GM18867 (cell line): ENCODE data around the gene EPHA3.
A peak's percentile ranks its signal among the peaks of the same experiment; 100 is the strongest.

Experiments
- ATAC-seq: cut with Tn5 transposase; IDR thresholded peaks from one replicate; pipeline ENCODE4 v1.9.1; 2021; ENCODE audit warnings: mild to moderate bottlenecking, moderate library complexity; ENCODE audit not compliant: unreplicated experiment

EPHA3 gene

GRCh38 chr3:89144080-89144479 lies 36.7 kb downstream of the EPHA3 start:
- ATAC-seq, result no peak

- ATAC-seq, result no peak
Observed at GRCh38 chr3:89145995-89146394, 38.6 kb downstream of the EPHA3 start.

GRCh38 chr3:89154416-89154815 lies 47.0 kb downstream of the EPHA3 start:
- ATAC-seq, result no peak

GRCh38 chr3:89155811-89156210 lies 48.4 kb downstream of the EPHA3 start:
- ATAC-seq, result no peak

GRCh38 chr3:89157575-89157974 lies 50.2 kb downstream of the EPHA3 start:
- ATAC-seq, result no peak

- ATAC-seq, result no peak
Observed at GRCh38 chr3:89159605-89160004, 52.2 kb downstream of the EPHA3 start.

- no peak for ATAC-seq
Observed at GRCh38 chr3:89164774-89165173, 57.4 kb downstream of the EPHA3 start.

GRCh38 chr3:89165636-89166263 lies 58.3 kb downstream of the EPHA3 start:
- ATAC-seq, result no peak

GRCh38 chr3:89171687-89172545 lies 64.5 kb downstream of the EPHA3 start:
- ATAC-seq, result no peak

GRCh38 chr3:89173546-89173945 lies 66.1 kb downstream of the EPHA3 start:
- no peak for ATAC-seq

GRCh38 chr3:89179355-89180001 lies 72.1 kb downstream of the EPHA3 start:
- peak; percentile 97 for ATAC-seq

GRCh38 chr3:89180334-89180733 lies 72.9 kb downstream of the EPHA3 start:
- ATAC-seq, result no peak

GRCh38 chr3:89182056-89182455 lies 74.6 kb downstream of the EPHA3 start:
- ATAC-seq, result no peak

GRCh38 chr3:89184151-89184995 lies 77.0 kb downstream of the EPHA3 start:
- no peak for ATAC-seq

GRCh38 chr3:89186456-89186855 lies 79.0 kb downstream of the EPHA3 start:
- ATAC-seq, result no peak

GRCh38 chr3:89198591-89198990 lies 91.2 kb downstream of the EPHA3 start:
- no peak for ATAC-seq

GRCh38 chr3:89212619-89213018 lies 105.2 kb downstream of the EPHA3 start:
- ATAC-seq, result no peak

- ATAC-seq, result no peak
Observed at GRCh38 chr3:89216016-89216739, 108.8 kb downstream of the EPHA3 start.

- ATAC-seq, result no peak
Observed at GRCh38 chr3:89217148-89217685, 109.8 kb downstream of the EPHA3 start.

- no peak for ATAC-seq
Observed at GRCh38 chr3:89221924-89222323, 114.5 kb downstream of the EPHA3 start.
